Measurements from ENCODE around the gene TENM3.

Gene TENM3

DNA sequence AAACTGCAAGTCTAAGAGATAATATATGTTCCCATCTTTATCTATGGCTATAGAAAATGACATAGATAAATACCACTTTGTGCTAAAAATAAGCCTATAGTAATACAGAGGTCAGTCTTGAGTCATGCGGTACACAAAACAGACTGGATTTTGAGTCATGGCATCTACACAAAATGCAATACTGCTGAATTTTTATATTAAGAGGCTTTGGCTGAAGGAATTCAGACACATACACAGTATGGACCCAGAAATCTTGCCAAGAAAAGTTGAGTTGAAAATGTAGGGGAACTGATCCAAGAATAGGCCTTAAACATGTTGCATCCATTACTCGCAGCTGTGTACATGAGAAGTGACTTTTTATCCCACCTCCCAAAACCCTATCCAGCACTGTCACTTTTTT, 184.4 kb downstream of the TENM3 start:
- no peak overlapping the region for H3K4me3 ChIP-seq (ENCODE audit: control insufficient read depth, low read depth, low read length)
- TF ChIP-seq, protein P1, sequence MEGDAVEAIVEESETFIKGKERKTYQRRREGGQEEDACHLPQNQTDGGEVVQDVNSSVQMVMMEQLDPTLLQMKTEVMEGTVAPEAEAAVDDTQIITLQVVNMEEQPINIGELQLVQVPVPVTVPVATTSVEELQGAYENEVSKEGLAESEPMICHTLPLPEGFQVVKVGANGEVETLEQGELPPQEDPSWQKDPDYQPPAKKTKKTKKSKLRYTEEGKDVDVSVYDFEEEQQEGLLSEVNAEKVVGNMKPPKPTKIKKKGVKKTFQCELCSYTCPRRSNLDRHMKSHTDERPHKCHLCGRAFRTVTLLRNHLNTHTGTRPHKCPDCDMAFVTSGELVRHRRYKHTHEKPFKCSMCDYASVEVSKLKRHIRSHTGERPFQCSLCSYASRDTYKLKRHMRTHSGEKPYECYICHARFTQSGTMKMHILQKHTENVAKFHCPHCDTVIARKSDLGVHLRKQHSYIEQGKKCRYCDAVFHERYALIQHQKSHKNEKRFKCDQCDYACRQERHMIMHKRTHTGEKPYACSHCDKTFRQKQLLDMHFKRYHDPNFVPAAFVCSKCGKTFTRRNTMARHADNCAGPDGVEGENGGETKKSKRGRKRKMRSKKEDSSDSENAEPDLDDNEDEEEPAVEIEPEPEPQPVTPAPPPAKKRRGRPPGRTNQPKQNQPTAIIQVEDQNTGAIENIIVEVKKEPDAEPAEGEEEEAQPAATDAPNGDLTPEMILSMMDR (conservative IDR thresholded peaks at IDR 0.05; ENCODE audit: control insufficient read depth, insufficient read depth, low read depth, low read length) = no peak
- peak; percentile 53 for DNase-seq (ENCODE audit: low read depth)

- H3K4me3 ChIP-seq (ENCODE audit: control insufficient read depth, low read depth, low read length) = no peak overlapping the region
- no peak for DNase-seq (ENCODE audit: low read depth)
Observed at GRCh38 chr4:182429896-182430295, 186.7 kb downstream of the TENM3 start.

GRCh38 chr4:182432819-182433218, 189.6 kb downstream of the TENM3 start:
- TF ChIP-seq, protein P1 (conservative IDR thresholded peaks at IDR 0.05; ENCODE audit: control insufficient read depth, insufficient read depth, low read depth, low read length) = no peak
- H3K4me3 ChIP-seq (ENCODE audit: control insufficient read depth, low read depth, low read length) = no peak overlapping the region
- DNase-seq (ENCODE audit: low read depth) = no peak

More at GRCh38 chr4:182429896-182430295, 186.7 kb downstream of the TENM3 start:
- TF ChIP-seq, protein P1 (conservative IDR thresholded peaks at IDR 0.05; ENCODE audit: control insufficient read depth, insufficient read depth, low read depth, low read length) = no peak

DNA sequence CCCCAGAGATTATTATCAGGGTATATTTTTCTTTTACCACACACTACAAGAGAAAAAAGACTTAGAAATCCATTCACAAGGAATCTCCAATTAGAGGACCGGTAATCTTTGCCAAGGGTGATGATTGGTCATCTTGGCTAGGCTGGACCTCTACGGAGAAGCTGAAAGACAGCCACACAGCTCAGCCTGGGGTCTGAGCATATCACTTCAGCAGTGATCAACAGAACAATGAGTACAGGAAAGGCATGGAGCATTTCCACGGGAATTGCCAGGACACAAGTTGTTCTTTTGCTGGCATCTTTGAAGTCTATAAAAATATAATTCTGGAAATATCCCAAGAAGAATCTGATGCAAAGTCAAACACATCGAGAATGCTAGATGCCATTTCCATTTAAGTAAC, 191.5 kb downstream of the TENM3 start:
- DNase-seq (ENCODE audit: low read depth) = no peak
- TF ChIP-seq, protein P1 (conservative IDR thresholded peaks at IDR 0.05; ENCODE audit: control insufficient read depth, insufficient read depth, low read depth, low read length) = no peak
- no peak overlapping the region for H3K4me3 ChIP-seq (ENCODE audit: control insufficient read depth, low read depth, low read length)

DNA sequence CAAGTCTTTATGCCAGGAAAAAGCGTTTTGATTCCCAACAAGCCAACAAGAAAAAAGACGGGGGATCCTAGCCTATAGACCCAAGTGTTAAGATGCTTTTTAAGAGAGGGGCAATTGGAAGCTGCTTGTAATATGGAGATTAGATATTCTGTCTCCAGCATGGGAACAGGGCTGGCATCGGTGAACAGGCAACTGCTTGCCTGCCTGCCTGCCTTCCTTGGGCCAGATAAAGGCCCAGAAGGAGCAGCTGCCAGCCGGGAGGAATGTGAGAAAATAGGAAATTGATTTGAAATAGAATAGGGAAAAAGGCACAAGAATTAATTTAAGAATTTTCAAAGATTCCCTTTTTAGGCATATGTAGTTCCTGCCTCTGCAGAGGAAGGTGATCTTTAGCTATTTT, 192.2 kb downstream of the TENM3 start:
- DNase-seq (ENCODE audit: low read depth) = no peak
- TF ChIP-seq, protein P1 (conservative IDR thresholded peaks at IDR 0.05; ENCODE audit: control insufficient read depth, insufficient read depth, low read depth, low read length) = no peak
- H3K4me3 ChIP-seq (ENCODE audit: control insufficient read depth, low read depth, low read length) = no peak overlapping the region

DNA sequence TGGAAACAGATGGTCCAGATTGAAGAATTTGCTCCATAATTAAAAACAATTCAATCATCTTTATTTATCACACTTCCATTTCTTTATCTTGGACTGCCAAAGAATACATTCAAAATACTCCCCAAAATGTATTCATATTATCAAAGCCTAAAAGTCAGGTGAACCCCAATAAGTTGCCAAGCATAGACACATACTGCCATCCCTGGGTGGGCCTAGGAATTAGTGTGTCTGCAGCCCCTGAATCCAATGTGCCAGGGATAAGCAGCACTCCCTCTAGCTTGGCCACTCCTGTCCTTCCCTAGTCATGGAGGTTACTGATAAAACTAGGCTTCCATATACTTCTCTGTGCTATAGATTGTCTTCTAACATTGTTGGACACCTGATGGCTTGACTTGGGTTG, 199.9 kb downstream of the TENM3 start:
- TF ChIP-seq, protein P1 (conservative IDR thresholded peaks at IDR 0.05; ENCODE audit: control insufficient read depth, insufficient read depth, low read depth, low read length) = peak; percentile 4
- no peak for DNase-seq (ENCODE audit: low read depth)
- no peak overlapping the region for H3K4me3 ChIP-seq (ENCODE audit: control insufficient read depth, low read depth, low read length)

DNA sequence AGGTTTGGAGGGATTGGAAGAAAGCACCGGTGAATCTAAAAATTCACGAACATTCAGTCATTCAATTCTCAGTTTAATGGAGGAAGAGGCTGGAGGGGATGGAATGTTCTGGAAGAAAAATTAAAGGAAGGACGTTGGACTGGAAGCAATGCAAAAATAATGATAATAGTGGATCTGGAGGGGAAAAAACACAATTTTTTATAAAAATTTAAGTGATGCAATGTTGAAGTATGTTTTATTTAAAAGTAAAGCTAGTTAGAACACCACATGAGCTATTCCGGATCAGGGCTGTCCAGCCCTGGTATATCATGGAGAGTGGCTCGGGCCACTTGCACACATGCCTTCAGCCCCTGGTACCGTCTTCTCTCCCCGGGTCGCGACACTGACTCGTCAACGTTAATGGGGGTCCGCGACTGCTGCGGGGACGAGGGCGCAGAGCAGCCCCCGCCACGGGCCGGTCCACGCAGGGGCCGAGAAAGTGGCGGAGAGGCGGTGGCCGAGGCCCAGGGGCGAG, 204.6 kb downstream of the TENM3 start:
- TF ChIP-seq, protein P1 (conservative IDR thresholded peaks at IDR 0.05; ENCODE audit: control insufficient read depth, insufficient read depth, low read depth, low read length) = no peak
- DNase-seq (ENCODE audit: low read depth) = no peak
- H3K4me3 ChIP-seq (ENCODE audit: control insufficient read depth, low read depth, low read length) = peak overlapping the region; percentile 64

Data from fibroblast of mammary gland (primary cell).